Astrocyte (in vitro differentiated cells and primary cell): ENCODE data around the gene PLA2G4D. TPM values are rescaled to one million over a fixed set of nuclear protein-coding genes. Genes with fewer than 3 reads are reported as not detected.

ENCODE experiments used
- DNase-seq: peaks from one replicate; pipeline ENCODE4 v3.0.0-alpha.2; 2010; ENCODE audit warnings: low read depth
- FAIRE-seq: peaks from 2 replicates; lab custom pipeline; 2011; peaks lifted over from hg19 to GRCh38; lab: Jason Lieb, UNC
- H2AFZ ChIP-seq: 2 replicates; pipeline ENCODE4 v1.6.0; 2012; ENCODE audit warnings: low read depth, low read length, inconsistent platforms
- H3K27ac ChIP-seq: 2 replicates; pipeline ENCODE4 v1.5.1; 2011; ENCODE audit warnings: low read depth, low read length, inconsistent platforms
- H3K27me3 ChIP-seq: 2 replicates; pipeline ENCODE4 v1.6.0; 2011; ENCODE audit warnings: low read length, inconsistent platforms; ENCODE audit not compliant: insufficient read depth
- H3K36me3 ChIP-seq: 2 replicates; pipeline ENCODE4 v1.5.1; 2011; ENCODE audit warnings: low read length, inconsistent platforms; ENCODE audit not compliant: insufficient read depth
- H3K4me1 ChIP-seq: 2 replicates; pipeline ENCODE4 v1.5.1; 2011; ENCODE audit warnings: low read length, inconsistent platforms; ENCODE audit not compliant: insufficient read depth
- H3K4me2 ChIP-seq: 2 replicates; pipeline ENCODE4 v1.6.0; 2012; ENCODE audit warnings: low read length, inconsistent platforms
- H3K4me3 ChIP-seq: 2 replicates; pipeline ENCODE4 v1.5.1; 2011; ENCODE audit warnings: low read depth, mild to moderate bottlenecking, low read length, inconsistent platforms; ENCODE audit not compliant: insufficient read depth
- H3K79me2 ChIP-seq: 2 replicates; pipeline ENCODE4 v1.6.0; 2012; ENCODE audit warnings: mild to moderate bottlenecking, low read length, inconsistent platforms; ENCODE audit not compliant: insufficient read depth
- H3K9ac ChIP-seq: 2 replicates; pipeline ENCODE4 v1.6.0; 2012; ENCODE audit warnings: mild to moderate bottlenecking, low read length, inconsistent platforms
- H3K9me3 ChIP-seq: 2 replicates; pipeline ENCODE4 v1.5.1; 2012; ENCODE audit warnings: low read depth, mild to moderate bottlenecking, low read length, inconsistent platforms; ENCODE audit not compliant: insufficient read depth
- H4K20me1 ChIP-seq: 2 replicates; pipeline ENCODE4 v1.6.0; 2012; ENCODE audit warnings: low read length, inconsistent platforms; ENCODE audit not compliant: insufficient read depth
- H3K27ac Mint-ChIP-seq: one replicate; pipeline ENCODE4 v1.8.0; 2021; ENCODE audit warnings: mild to moderate bottlenecking, mixed read lengths; ENCODE audit not compliant: unreplicated experiment
- H3K27me3 Mint-ChIP-seq: one replicate; pipeline ENCODE4 v1.8.0; 2021; ENCODE audit warnings: low read depth, mixed read lengths; ENCODE audit not compliant: unreplicated experiment
- H3K36me3 Mint-ChIP-seq: one replicate; pipeline ENCODE4 v1.8.0; 2021; ENCODE audit warnings: low read depth, mixed read lengths; ENCODE audit not compliant: unreplicated experiment
- H3K4me1 Mint-ChIP-seq: one replicate; pipeline ENCODE4 v1.8.0; 2021; ENCODE audit warnings: low read depth, mixed read lengths; ENCODE audit not compliant: unreplicated experiment
- H3K4me3 Mint-ChIP-seq: one replicate; pipeline ENCODE4 v1.8.0; 2021; ENCODE audit warnings: mild to moderate bottlenecking, moderate library complexity, mixed read lengths; ENCODE audit not compliant: unreplicated experiment
- H3K9me3 Mint-ChIP-seq: one replicate; pipeline ENCODE4 v1.8.0; 2021; ENCODE audit warnings: mild to moderate bottlenecking, mixed read lengths; ENCODE audit not compliant: unreplicated experiment
- EZH2 ChIP-seq: IDR thresholded peaks from 2 replicates; pipeline ENCODE4 v1.6.1; 2012; ENCODE audit warnings: mild to moderate bottlenecking, low read length, inconsistent platforms; ENCODE audit not compliant: insufficient read depth
- total RNA-seq: library from RNA; stranded (reverse); gene quantifications from 2 replicates; pipeline ENCODE4 v1.2.1, GENCODE V29; 2021
- TF ChIP-seq, protein P1 (sequence below): IDR thresholded peaks from 2 replicates; pipeline ENCODE4 v1.5.1; 2011; ENCODE audit warnings: low read depth, mild to moderate bottlenecking, inconsistent platforms, low read length, moderate library complexity; ENCODE audit not compliant: insufficient read depth

Gene PLA2G4D
- total RNA-seq, 1 donor from 2014 or later: not detected

DNA sequence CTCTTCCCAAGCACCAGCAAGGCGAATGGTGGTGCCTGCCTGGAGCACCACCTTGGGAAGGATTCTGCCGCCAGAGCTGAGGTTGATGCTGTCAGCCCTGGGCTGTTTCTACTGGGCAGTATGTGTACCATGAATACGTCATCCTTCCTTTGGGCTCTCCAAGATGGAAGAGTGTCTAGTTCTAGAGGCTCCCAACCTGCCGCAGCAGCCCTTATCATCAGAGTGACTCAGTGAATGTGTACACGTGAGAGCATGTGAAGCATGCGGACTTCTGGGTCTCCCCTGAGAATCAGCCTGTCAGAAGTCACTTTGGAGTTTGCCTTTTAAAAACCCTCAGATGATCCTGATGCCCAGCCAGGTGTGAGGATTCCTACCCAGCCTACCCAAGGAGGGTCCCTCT is 20.9 kb downstream of the PLA2G4D start:
- TF ChIP-seq, protein P1, sequence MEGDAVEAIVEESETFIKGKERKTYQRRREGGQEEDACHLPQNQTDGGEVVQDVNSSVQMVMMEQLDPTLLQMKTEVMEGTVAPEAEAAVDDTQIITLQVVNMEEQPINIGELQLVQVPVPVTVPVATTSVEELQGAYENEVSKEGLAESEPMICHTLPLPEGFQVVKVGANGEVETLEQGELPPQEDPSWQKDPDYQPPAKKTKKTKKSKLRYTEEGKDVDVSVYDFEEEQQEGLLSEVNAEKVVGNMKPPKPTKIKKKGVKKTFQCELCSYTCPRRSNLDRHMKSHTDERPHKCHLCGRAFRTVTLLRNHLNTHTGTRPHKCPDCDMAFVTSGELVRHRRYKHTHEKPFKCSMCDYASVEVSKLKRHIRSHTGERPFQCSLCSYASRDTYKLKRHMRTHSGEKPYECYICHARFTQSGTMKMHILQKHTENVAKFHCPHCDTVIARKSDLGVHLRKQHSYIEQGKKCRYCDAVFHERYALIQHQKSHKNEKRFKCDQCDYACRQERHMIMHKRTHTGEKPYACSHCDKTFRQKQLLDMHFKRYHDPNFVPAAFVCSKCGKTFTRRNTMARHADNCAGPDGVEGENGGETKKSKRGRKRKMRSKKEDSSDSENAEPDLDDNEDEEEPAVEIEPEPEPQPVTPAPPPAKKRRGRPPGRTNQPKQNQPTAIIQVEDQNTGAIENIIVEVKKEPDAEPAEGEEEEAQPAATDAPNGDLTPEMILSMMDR: no peak
- TF ChIP-seq EZH2: no peak
- Mint-ChIP-seq H3K27me3 (peaks cover 23% of the 10 kb centered on the region), H3K36me3 (no peaks in the 10 kb centered on the region), H3K9me3 (no peaks in the 10 kb centered on the region), H3K4me1 (no peaks in the 10 kb centered on the region), H3K4me3 (no peak overlapping the region), H3K27ac (no peak overlapping the region)
- Histone ChIP-seq H2AFZ (no peak overlapping the region), H3K27ac (no peak overlapping the region), H3K4me3 (no peak overlapping the region), H3K9me3 (no peaks in the 10 kb centered on the region), H4K20me1 (no peaks in the 10 kb centered on the region), H3K36me3 (no peaks in the 10 kb centered on the region), H3K9ac (no peak overlapping the region), H3K4me1 (no peaks in the 10 kb centered on the region), H3K4me2 (no peak overlapping the region), H3K27me3 (peaks cover 15% of the 10 kb centered on the region), H3K79me2 (no peaks in the 10 kb centered on the region)
- FAIRE-seq (no peak), DNase-seq (no peak)

DNA sequence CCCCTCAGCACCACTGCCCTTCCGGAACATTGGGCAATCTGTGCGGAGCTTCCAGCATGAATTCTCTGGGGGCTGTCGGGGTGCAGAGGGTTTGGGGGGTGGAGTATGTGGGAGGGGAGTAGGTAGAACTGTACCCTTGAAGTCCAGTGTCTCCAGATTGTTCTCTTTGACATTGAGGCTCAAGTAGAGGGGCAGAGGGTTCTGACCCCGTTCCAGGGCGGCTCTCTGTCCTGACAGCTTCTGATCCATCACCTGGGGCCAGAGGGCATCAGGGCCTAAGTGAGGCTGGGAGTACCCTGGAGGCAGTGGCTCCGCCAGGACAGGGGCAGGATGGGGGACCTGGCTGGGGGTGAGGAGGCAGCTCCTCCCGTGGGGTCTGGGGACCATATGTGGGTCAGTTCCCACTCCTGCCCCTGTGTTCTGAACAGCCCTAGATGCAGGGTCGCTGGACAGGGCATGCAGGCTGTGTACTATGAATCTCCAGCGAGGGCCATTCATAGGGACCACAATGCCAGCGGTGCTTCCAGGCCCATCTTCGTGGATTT is 22.1 kb downstream of the PLA2G4D start:
- no peaks in the 10 kb centered on the region for H3K9me3 ChIP-seq
- no peak overlapping the region for H3K4me3 ChIP-seq
- H3K27ac ChIP-seq: no peak overlapping the region

DNA sequence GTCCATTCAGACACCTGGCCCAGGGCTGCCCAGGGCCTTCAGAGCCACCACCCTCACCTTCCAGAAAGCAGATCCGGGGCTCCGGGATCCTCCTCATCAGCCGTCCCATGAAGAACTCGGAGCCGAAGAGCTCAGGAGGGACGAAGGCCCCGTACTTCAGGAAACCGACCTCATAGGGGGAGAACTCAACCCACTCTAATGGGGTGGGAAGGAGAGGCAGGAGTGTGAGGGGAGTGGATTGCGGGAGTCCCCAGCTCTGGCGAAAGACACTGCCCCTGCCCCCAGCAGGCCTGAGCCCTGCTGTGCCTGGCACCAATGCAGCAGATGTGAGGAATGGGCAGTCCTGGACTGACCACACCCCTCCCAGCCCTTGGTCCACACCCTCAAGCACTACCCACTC is 22.6 kb downstream of the PLA2G4D start:
- no peak overlapping the region for H2AFZ ChIP-seq
- no peak overlapping the region for H3K4me3 Mint-ChIP-seq
- H3K36me3 Mint-ChIP-seq: no peaks in the 10 kb centered on the region
- FAIRE-seq (no peak), DNase-seq (no peak)
- H3K4me3 ChIP-seq: no peak overlapping the region
- H3K27me3 ChIP-seq: peaks cover 11% of the 10 kb centered on the region
- no peaks in the 10 kb centered on the region for H3K36me3 ChIP-seq
- H3K4me1 Mint-ChIP-seq: no peaks in the 10 kb centered on the region
- no peak overlapping the region for H3K9ac ChIP-seq
- no peaks in the 10 kb centered on the region for H3K4me1 ChIP-seq
- no peak overlapping the region for H3K27ac ChIP-seq
- H4K20me1 ChIP-seq: no peaks in the 10 kb centered on the region
- H3K27ac Mint-ChIP-seq: no peak overlapping the region
- peaks cover 6% of the 10 kb centered on the region for H3K9me3 Mint-ChIP-seq
- no peaks in the 10 kb centered on the region for H3K9me3 ChIP-seq
- H3K4me2 ChIP-seq: no peak overlapping the region
- H3K27me3 Mint-ChIP-seq: peaks cover 25% of the 10 kb centered on the region
- TF ChIP-seq EZH2: no peak
- TF ChIP-seq, protein P1: no peak
- H3K79me2 ChIP-seq: no peaks in the 10 kb centered on the region

More for the DNA sequence above, 22.1 kb downstream of the PLA2G4D start:
- DNase-seq (no peak), FAIRE-seq (no peak)
- H3K36me3 ChIP-seq: no peaks in the 10 kb centered on the region
- H3K27me3 ChIP-seq: peaks cover 11% of the 10 kb centered on the region
- H3K27me3 Mint-ChIP-seq: peaks cover 23% of the 10 kb centered on the region
- H4K20me1 ChIP-seq: no peaks in the 10 kb centered on the region
- H3K27ac Mint-ChIP-seq: no peak overlapping the region
- TF ChIP-seq EZH2: no peak
- TF ChIP-seq, protein P1: no peak
- H3K9me3 Mint-ChIP-seq: peaks cover 4% of the 10 kb centered on the region
- H3K4me2 ChIP-seq: no peak overlapping the region
- H3K4me3 Mint-ChIP-seq: no peak overlapping the region
- no peak overlapping the region for H3K9ac ChIP-seq
- H3K79me2 ChIP-seq: no peaks in the 10 kb centered on the region
- H3K4me1 ChIP-seq: no peaks in the 10 kb centered on the region
- H3K36me3 Mint-ChIP-seq: no peaks in the 10 kb centered on the region
- H2AFZ ChIP-seq: no peak overlapping the region
- H3K4me1 Mint-ChIP-seq: no peaks in the 10 kb centered on the region
